ENCODE data around the gene ZBTB26.
A peak's percentile ranks its signal among the peaks of the same experiment; 100 is the strongest.

The ZBTB26 gene

GRCh38 chr9:122931226-122932121 is at the start of gene ZBTB26:
TSS of gene ZBTB26 (minus strand) at chr9:122931512. CDS start at chr9:122919934, 11,578 bp downstream.
- DNase-seq (ENCODE audit: low read depth in 2 of 2) = peak; percentile 74 to 76

GRCh38 chr9:122978601-122979000 is 47.3 kb upstream of the ZBTB26 start:
- DNase-seq (ENCODE audit: low read depth in 2 of 2) = no peak

- no peak for DNase-seq (ENCODE audit: low read depth in 2 of 2)
Observed at GRCh38 chr9:122975196-122975595, 43.9 kb upstream of the ZBTB26 start.

GRCh38 chr9:122961139-122961538 is 29.8 kb upstream of the ZBTB26 start:
- DNase-seq (ENCODE audit: low read depth in 2 of 2) = no peak

- no peak for DNase-seq (ENCODE audit: low read depth in 2 of 2)
Observed at GRCh38 chr9:122955961-122956360, 24.6 kb upstream of the ZBTB26 start.

- no peak for DNase-seq (ENCODE audit: low read depth in 2 of 2)
Observed at GRCh38 chr9:122954253-122954691, 23.0 kb upstream of the ZBTB26 start.

GRCh38 chr9:122951056-122951455 is 19.7 kb upstream of the ZBTB26 start:
- DNase-seq (ENCODE audit: low read depth in 2 of 2) = no peak

- DNase-seq (ENCODE audit: low read depth in 2 of 2) = no peak
Observed at GRCh38 chr9:122950263-122950662, 19.0 kb upstream of the ZBTB26 start.

GRCh38 chr9:122949696-122950095 is 18.4 kb upstream of the ZBTB26 start:
- no peak for DNase-seq (ENCODE audit: low read depth in 2 of 2)

- DNase-seq (ENCODE audit: low read depth in 2 of 2) = no peak
Observed at GRCh38 chr9:122948313-122948712, 17.0 kb upstream of the ZBTB26 start.

GRCh38 chr9:122946461-122947005 is 15.2 kb upstream of the ZBTB26 start:
- DNase-seq (ENCODE audit: low read depth in 2 of 2) = no peak

GRCh38 chr9:122944960-122945888 is 13.9 kb upstream of the ZBTB26 start:
- DNase-seq (ENCODE audit: low read depth in 2 of 2) = no peak

- no peak for DNase-seq (ENCODE audit: low read depth in 2 of 2)
Observed at GRCh38 chr9:122941582-122942234, 10.4 kb upstream of the ZBTB26 start.

- peak; percentile 97 to 98 for DNase-seq (ENCODE audit: low read depth in 2 of 2)
Observed at GRCh38 chr9:122940749-122941581, 9.7 kb upstream of the ZBTB26 start, which contains the start of gene RABGAP1. TSS of gene RABGAP1 (plus strand) at chr9:122941020. CDS start at chr9:122957060, 16,040 bp downstream.

GRCh38 chr9:122940454-122940748 is 9.1 kb upstream of the ZBTB26 start:
- no peak for DNase-seq (ENCODE audit: low read depth in 2 of 2)

- no peak for DNase-seq (ENCODE audit: low read depth in 2 of 2)
Observed at GRCh38 chr9:122939601-122940000, 8.3 kb upstream of the ZBTB26 start.

- DNase-seq (ENCODE audit: low read depth in 2 of 2) = no peak
Observed at GRCh38 chr9:122936883-122937282, 5.6 kb upstream of the ZBTB26 start.

GRCh38 chr9:122936464-122936863 is 5.2 kb upstream of the ZBTB26 start:
- DNase-seq (ENCODE audit: low read depth in 2 of 2) = no peak

- no peak for DNase-seq (ENCODE audit: low read depth in 2 of 2)
Observed at GRCh38 chr9:122930541-122931225, 629 bp downstream of the ZBTB26 start.

GRCh38 chr9:122929796-122930354 is 1.4 kb downstream of the ZBTB26 start:
- no peak for DNase-seq (ENCODE audit: low read depth in 2 of 2)
